Mammary epithelial cell (primary cell): ENCODE results near the gene BACH1.

Source experiments
- EZH2 ChIP-seq: IDR thresholded peaks from 2 replicates; pipeline ENCODE4 v1.6.1; 2012; ENCODE audit warnings: low read length, inconsistent platforms, borderline replicate concordance
- TF ChIP-seq, protein P1 (sequence below), 2 donors: IDR thresholded peaks in 1 of 2; conservative IDR thresholded peaks in 1 of 2; 2 replicates each; pipeline ENCODE4 v1.5.1; 2011 to 2012; ENCODE audit warnings: inconsistent platforms in 2 of 2, low read length in 2 of 2, mild to moderate bottlenecking in 2 of 2, control low read depth in 1 of 2, low read depth in 1 of 2; ENCODE audit not compliant: insufficient read depth in 1 of 2; ENCODE audit errors: extremely low read depth in 1 of 2

DNA sequence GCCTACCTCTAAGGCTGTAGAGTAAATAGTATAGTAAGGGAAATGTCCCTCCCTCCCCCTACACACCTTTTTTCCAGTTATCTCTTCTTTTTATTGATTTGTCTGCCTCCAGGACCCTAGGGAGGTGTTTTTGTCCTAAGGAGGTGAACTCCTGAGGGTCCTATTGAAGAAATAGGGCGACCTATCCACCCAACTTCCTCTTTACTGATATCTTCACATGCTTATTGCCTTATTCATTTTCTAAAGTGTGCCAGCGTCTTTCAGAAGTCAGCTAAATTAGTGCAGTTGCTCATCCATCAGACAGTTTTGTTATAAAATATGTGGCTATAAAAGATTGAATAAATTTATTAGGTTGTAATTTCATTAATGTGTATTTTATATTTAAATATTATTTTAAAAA, 5.9 kb downstream of the BACH1 start:
- TF ChIP-seq EZH2 = no peak
- TF ChIP-seq, protein P1, sequence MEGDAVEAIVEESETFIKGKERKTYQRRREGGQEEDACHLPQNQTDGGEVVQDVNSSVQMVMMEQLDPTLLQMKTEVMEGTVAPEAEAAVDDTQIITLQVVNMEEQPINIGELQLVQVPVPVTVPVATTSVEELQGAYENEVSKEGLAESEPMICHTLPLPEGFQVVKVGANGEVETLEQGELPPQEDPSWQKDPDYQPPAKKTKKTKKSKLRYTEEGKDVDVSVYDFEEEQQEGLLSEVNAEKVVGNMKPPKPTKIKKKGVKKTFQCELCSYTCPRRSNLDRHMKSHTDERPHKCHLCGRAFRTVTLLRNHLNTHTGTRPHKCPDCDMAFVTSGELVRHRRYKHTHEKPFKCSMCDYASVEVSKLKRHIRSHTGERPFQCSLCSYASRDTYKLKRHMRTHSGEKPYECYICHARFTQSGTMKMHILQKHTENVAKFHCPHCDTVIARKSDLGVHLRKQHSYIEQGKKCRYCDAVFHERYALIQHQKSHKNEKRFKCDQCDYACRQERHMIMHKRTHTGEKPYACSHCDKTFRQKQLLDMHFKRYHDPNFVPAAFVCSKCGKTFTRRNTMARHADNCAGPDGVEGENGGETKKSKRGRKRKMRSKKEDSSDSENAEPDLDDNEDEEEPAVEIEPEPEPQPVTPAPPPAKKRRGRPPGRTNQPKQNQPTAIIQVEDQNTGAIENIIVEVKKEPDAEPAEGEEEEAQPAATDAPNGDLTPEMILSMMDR (conservative IDR thresholded peaks at IDR 0.05 in 1 of 2, IDR thresholded peaks at IDR 0.05 in 1 of 2; ENCODE audit: extremely low read depth in 1 of 2, insufficient read depth in 1 of 2, low read depth in 1 of 2, low read length in 2 of 2) = no peak
